DMS153 treated with DMSO at 0.1 percent for 48 hours (cell line): ENCODE measurements around the gene ZNF579.
A peak's percentile ranks its signal among the peaks of the same experiment; 100 is the strongest.

ENCODE experiments used
- DNase-seq: peaks from one replicate; lab custom pipeline; 2025; ENCODE audit not compliant: unreplicated experiment; lab: John Stamatoyannopoulos, UW

The ZNF579 gene, protein sequence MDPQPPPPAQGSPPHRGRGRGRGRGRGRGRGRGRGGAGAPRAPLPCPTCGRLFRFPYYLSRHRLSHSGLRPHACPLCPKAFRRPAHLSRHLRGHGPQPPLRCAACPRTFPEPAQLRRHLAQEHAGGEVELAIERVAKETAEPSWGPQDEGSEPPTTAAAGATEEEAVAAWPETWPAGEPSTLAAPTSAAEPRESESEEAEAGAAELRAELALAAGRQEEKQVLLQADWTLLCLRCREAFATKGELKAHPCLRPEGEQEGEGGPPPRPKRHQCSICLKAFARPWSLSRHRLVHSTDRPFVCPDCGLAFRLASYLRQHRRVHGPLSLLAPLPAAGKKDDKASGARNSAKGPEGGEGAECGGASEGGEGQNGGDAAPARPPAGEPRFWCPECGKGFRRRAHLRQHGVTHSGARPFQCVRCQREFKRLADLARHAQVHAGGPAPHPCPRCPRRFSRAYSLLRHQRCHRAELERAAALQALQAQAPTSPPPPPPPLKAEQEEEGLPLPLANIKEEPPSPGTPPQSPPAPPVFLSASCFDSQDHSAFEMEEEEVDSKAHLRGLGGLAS

DNA sequence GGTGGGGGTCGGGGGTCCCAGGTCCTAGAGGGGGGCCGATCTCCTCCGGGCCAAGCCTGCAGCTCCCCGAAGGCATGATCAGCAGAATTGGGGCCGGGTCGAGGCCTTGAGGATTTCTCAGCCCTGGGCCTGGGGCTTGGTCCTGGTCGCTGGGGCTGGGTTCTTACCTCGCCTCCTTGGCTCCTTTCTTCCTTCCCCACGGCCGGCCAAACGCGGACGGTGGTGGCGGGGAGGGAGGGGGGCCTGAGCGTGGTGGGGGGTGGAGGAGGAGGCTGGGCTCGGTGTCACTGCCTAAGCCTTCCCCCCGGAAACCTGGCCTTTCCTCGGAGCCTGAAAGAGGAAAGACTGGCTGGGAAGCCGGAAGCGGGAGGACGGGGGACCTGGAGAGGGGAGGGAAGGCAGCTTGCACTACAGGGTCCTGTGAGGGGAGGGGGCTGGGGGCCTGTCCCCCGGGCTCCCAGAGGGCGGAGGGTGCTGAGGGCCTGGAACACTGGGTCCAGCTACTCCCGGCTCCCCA lies at the start of gene ZNF579:
TSS of gene ZNF579 (minus strand) at position 221 of the 517 bp plus-strand sequence. CDS start 1,209 bp downstream, outside the sequence.
- peak; percentile 70 for DNase-seq

- no peak for DNase-seq
Measured at GRCh38 chr19:55626350-55626749, 45.7 kb upstream of the ZNF579 start.

DNA sequence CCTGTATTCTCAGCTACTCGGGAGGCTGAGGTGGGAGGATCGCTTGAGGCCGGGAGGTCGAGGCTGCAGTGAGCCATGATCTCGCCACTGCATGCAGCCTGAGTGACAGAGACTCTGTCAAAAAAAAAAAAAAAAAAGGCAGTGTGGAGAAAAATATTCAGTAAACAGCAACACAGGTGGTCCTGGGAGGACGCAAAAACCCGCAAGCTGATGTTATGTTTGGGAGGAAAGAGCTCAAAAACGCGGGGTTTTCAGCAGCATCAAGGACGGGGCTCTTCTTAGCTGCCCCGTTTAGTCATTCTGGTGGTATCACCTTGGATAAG lies 44.3 kb upstream of the ZNF579 start:
- no peak for DNase-seq

DNA sequence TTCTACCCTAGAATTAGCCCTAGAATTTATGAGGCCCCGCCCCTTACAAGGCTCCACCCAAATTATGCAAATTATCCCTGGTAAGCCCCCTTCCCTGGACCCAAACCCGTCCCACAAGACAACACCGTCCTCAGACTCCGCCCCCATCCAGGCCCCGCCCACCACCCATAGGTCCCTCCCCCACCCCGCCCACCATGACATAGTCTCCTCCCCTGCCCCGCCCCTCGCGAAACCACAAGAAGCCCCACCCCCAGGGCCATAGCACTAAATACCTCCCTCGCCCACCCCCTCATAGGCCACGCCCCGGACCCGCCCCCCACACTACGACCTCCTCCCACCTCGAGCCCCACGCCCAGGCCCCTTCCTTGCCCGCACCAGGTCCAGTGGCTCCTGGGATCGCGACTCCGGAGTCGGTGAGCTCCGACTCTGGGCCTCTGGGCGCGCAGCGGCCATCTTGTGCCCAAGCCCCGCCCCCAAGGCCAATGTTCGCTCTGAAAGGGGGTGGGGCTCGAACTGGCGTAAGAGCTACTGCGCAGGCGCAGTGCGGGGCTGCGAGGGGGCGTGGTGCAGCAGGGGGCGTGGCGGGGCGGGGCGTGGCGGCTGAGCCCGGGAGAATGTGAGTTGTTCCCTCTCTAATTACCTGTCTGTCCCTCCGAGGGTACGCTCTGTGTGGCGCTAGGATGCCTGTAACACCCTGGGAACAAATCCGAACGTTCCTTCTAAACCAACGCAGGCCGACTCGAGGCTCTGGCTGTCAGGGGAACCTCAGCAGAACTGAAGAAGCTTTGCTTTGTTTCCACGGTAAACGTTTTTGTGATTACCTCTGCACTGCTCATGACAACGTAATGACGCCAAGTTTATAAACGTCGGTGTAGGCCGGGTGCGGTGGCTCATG lies 43.7 kb upstream of the ZNF579 start, which contains the start of gene ZNF784:
TSS of gene ZNF784 (minus strand) at position 458 of the 895 bp plus-strand sequence. CDS start at position 453, 5 bp downstream.
- peak; percentile 89 for DNase-seq

DNA sequence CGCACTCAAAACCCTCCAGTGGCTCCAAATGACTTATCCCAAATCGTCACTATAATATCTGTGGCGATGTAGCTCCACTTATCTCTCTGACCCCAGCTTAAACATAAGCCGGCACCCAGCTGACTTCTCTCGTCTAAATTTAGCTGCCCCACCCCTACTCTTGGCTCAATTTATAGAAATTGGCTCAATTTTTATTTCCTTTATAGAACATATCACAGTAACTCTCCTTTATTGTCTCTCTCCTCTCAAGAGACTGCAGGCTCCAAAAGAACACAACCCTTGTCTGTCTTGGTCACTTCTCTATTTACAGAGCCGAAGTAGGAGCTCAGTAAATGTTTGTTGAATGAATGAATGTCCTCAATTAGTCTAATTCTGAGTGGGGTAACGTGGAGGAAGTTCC lies 42.9 kb upstream of the ZNF579 start:
- no peak for DNase-seq

DNA sequence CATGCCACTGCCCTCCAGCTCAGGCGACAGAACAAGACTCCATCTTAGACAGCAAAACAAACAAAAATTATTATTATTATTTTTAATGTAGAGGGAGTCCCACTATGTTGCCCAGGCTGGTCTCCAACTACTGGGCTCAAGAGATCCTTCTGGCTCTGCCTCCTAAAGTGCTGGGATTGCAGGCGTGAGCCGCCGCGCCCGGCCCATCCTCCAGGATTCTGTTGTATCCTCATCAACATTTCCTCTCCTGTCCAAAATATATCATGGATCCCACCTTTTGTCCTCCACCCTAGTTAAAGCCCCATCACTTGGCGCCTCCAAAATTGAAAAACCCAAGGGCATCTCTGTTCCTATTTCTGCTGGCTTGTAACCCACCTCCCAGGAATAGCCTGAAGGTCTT lies 42.5 kb upstream of the ZNF579 start:
- no peak for DNase-seq

GRCh38 chr19:55622242-55622969 lies 41.8 kb upstream of the ZNF579 start:
- DNase-seq, result no peak

GRCh38 chr19:55621673-55622231 lies 41.1 kb upstream of the ZNF579 start:
- no peak for DNase-seq

DNA sequence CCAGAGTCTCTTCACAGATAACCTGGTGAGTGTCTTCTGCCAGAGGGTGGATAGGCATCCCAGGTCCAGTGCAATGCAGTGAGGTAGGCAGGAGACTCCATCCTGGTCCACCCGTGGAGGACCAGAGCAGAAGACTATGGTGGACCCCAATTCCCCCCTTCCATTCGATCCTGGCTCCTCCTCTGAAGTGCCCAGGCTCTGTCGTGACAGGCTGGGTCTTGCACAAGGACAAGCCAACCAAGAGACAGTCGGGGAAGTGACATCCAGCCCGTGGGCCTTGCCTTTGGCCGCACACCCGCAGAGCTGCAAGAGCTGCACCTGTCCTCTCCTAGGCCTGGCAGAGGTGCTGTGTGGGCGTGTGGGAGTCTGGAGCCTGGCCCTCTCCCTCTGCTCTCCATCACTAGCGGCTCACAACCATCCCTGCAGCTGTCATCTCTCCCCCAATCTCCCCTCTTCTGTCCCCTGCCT lies 40.6 kb upstream of the ZNF579 start:
- no peak for DNase-seq

- no peak for DNase-seq
Measured at GRCh38 chr19:55620410-55621204, 40.0 kb upstream of the ZNF579 start.

DNA sequence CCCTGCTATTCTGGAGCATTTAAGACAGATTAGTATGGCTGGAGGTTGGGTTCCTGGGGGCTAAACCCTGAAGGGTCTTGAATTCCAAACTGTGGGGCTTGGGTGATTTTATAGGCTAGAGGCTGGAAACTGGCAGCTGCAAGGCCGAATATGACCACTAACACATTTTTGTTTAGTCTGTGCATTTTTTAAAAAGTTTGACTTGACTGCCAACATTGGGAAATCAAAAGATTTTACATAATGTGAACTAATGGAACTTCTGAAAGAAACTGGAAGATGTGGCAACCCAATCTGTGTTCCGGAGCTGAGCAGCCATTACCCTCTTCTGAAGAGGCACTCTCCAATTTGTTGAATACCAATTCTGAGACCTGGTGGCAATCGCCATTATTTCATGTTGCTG lies 38.6 kb upstream of the ZNF579 start:
- no peak for DNase-seq

GRCh38 chr19:55618426-55618825 lies 37.8 kb upstream of the ZNF579 start:
- DNase-seq, result no peak

DNA sequence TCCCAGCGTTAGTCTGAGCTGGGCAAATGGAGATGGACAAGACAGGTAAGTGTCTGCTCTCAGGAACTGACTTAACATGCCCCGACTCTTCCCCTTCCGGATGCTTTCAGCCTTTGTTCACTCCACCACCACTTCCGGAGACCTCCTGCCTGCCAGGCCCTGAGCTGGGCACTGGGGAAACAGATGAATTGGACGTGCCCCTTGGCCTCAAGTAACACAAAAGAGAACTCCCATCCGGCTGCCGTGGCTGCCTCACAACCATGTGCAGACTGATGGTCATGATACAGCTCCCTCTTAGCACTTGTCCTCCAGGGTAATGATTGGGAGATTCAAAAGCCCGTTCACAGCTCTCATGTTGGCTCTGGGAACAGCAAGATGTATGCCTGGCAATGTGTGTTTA lies 36.8 kb upstream of the ZNF579 start:
- no peak for DNase-seq

GRCh38 chr19:55616395-55616875 lies 35.8 kb upstream of the ZNF579 start:
- no peak for DNase-seq

DNA sequence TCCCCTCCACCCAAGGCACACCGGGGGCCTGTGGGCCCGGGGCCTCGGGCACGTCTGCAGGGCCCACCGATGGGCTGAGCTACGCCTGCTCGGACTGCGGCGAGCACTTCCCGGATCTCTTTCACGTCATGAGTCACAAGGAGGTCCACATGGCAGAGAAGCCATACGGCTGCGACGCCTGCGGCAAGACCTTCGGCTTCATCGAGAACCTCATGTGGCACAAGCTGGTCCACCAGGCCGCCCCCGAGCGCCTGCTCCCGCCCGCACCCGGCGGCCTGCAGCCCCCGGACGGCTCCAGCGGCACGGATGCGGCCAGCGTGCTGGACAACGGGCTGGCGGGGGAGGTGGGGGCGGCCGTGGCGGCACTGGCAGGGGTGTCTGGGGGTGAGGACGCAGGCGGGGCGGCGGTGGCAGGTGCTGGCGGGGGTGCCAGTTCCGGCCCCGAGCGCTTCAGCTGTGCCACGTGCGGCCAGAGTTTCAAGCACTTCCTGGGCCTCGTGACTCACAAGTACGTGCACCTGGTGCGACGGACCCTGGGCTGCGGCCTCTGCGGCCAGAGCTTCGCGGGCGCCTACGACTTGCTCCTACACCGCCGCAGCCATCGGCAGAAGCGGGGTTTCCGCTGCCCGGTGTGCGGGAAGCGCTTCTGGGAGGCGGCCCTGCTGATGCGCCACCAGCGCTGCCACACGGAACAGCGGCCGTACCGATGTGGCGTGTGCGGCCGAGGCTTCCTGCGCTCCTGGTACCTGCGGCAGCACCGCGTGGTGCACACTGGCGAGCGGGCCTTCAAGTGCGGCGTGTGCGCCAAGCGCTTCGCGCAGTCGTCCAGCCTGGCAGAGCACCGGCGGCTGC lies 35.1 kb upstream of the ZNF579 start:
- no peak for DNase-seq

DNA sequence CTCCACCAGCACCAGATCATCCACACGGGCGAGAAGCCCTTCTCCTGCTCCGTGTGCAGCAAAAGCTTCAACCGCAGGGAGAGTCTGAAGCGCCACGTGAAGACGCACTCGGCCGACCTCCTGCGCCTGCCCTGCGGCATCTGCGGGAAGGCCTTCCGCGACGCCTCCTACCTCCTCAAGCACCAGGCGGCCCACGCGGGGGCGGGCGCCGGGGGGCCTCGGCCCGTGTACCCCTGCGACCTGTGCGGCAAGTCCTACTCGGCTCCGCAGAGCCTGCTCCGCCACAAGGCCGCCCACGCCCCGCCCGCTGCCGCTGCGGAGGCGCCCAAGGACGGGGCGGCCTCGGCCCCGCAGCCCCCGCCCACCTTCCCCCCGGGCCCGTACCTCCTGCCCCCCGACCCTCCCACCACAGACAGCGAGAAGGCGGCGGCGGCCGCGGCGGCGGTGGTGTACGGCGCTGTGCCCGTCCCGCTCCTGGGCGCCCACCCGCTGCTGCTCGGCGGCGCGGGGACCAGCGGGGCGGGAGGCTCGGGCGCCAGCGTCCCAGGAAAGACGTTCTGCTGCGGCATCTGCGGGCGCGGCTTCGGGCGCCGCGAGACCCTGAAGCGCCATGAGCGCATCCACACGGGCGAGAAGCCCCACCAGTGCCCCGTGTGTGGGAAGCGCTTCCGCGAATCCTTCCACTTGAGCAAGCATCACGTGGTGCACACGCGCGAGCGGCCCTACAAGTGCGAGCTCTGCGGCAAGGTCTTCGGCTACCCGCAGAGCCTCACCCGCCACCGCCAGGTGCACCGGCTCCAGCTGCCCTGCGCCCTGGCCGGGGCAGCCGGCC lies 34.3 kb upstream of the ZNF579 start:
- DNase-seq, result no peak

GRCh38 chr19:55613930-55614710 lies 33.5 kb upstream of the ZNF579 start:
- no peak for DNase-seq
